ENCODE measurements around the gene CORIN.
A peak's percentile ranks its signal among the peaks of the same experiment; 100 is the strongest.

CORIN gene

GRCh38 chr4:47837908-47838294 lies at the start of gene CORIN:
CORIN (minus strand) TSS chr4:47838067; CDS start chr4:47837949, 118 bp downstream.
- no peak for DNase-seq

DNA sequence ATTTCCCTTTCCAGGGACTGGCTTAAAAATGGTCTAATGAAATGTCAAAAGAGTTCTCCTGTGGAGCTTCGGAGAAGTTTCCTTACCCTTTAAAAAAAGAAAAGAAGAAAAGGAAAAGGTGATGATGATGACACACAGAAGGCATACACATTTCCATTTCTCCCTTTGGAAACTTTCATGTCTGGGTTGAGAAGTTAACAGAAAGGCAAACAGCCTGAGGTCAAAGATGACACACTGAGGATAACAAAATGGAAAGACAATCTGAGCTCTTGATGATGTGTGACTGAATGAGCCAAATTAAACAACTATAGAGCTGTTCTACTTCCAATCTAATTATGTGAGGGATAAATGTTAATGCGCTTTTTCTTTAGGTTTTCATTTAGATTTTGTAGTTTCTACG lies 44.4 kb upstream of the CORIN start:
- DNase-seq: no peak

DNA sequence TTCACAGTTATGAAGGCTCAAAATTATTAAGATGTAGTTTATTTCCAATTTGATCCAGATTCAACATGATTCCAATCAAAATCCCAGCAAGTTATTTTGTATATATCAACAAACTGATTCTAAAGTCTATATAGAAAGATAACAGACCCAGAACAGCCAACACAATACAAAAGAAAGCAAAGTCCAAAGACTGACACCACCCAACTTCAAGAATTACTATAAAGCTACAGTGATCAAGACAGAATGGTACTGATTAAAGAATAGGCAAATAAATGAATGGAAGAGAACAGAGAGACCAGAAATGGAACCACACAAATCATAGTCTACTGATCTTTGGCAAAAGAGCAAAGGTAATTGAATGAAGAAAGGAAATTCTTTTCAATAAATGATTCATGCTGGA lies 41.6 kb upstream of the CORIN start:
- no peak for DNase-seq

DNA sequence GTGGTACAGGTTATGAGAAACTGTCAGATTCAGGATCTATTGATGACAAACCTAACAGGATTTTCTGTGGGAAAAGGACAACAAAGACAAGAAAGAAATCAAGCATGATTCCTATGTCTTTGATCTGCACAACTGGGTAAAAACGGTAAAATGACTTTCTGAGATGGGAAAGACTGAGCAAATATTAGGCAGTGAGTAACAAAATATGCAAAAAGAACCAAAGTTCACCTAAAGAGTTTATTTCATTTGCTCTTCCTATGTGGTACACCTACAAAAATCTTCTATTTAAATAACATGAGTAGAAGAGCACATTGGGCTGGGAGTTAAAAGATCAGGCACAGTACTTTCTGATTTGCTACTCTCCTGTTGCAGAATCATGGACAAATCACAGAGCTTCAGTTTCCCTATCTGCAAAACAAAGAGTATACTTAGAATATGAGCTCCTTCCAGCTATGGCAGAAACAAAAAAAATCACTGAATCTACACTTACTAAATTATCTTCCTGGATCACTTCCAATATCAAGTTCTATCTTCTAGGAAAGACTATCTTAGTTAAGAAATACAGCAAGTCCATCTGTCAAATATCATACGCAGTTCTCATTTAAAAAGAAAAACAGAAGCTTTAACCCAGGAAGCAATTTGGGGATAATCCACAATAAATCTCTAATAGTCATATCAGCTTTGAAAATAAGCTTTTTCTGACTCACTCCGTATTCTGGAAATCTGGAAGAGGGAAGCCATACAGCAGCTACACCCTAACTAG lies 39.1 kb upstream of the CORIN start:
- DNase-seq: no peak

DNA sequence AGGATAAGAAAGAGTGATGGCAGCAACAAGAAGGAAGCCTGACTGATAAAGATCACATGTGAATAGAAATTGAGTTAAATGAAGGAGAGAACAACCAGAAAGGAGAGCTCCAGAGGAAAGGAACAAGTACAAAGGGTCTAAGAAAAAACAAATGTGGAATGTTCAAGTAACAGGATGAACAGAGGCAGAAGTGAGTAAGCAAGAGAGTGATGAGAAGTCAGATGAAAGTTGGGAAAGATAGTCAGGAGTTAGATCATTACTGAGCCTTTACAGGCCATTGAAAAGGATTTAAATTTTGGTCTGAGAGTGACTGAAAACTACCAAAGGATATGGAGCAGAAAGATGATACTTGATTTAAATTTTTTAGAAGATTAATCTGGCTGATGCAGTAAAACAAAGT lies 38.4 kb upstream of the CORIN start:
- DNase-seq: no peak

DNA sequence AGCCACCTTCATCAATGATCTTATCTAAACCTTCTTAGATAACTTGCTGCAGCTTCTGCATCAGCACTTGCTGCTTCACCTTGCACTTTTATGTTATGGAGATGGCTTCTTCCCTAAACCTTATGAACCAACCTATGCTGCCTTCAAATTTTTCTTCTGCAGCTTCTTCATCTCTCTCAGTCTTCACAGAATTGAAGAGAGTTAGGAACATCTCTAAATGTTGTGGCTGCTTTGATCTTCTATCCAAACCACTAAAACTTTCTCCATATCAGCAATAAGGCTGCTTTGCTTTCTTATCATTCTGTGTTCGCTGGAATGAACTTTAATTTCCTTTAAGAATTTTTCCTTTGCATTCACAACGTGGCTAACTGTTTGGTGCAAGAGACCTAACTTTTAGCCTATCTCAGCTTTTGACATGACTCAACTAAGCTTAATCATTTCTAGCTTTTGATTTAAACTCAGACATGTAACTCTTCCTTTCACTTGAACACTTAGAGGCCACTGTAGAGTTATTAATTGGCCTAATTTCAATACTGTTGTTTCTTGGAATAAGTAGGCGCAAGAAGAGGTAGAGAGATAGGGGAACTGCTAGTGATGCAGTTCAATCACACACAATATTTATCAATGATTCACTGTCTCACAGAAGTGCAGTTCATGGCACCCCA lies 36.1 kb upstream of the CORIN start:
- no peak for DNase-seq

- DNase-seq: no peak
Observed at GRCh38 chr4:47863486-47863885, 25.6 kb upstream of the CORIN start.

DNA sequence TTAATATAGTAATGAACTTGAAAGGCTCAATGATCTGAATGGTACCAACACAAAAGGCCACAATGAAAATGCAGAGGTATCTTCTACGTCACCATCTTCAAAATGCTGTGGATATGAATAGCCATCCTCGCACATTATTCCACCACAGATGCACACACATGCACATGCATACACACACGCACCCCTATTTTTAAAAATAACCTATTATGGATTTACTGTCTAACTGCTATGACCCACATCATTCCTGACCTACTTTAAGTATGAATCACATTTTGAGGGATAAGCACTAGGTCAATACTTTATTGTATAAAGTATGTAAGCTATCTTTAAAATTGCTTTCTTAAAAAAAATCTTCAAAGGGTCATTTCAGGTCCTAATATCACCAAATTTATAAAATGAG lies 24.4 kb upstream of the CORIN start:
- DNase-seq: no peak

- DNase-seq: no peak
Observed at GRCh38 chr4:47860305-47860704, 22.4 kb upstream of the CORIN start.

DNA sequence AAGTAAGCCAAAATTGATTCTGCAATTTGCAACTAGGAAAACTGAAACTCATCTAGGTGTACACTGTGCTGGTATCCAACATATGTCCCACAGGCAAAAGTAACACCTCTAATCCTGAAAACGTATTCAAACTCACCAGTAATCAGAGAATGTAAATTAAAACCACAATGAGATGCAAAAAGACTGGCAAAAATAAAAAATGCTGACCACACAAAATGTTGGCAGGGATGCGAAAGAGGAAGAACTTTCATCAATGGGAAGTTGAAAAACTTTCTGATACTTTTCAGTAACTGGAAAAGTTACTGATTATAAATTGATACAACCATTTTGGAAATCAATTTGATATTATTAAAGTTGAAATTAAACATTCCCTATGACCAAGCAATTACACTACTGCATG lies 20.1 kb upstream of the CORIN start:
- no peak for DNase-seq

DNA sequence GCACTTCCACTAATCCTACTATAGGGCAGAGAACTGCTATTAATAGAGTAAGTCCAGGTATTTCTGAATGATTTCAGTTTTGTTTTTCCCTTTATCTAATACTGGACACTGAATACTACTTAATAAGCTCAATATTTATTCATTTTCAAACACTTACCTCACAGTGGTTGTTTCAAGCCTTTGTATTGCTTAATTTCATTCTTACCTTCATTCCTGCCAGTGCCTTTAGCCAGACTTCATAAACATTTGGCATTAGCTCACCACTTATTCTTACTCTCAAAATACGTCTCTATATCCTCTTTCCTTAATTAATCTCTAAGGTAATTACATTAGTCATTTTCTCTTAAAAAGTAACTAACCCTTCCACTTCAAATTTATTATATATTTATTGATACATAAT lies 18.8 kb upstream of the CORIN start:
- DNase-seq: no peak

DNA sequence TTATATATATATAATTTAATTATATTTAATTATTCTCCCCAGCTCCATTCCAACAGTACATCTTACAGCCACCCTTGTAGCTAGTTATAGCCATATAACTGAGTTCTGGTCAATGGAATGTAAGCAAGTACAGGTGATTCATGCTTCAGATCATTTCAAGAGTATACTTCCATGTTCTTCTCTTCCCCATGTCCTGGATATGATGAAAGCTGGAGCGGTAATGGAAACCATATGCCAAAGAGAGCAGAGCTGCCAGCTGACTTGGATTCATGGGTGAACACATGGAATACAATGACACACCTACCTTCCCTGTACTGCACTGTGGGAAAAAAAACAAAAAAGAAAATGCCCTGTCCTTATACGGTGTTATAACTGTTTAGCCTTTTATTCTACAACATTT lies 17.5 kb upstream of the CORIN start:
- DNase-seq: no peak

DNA sequence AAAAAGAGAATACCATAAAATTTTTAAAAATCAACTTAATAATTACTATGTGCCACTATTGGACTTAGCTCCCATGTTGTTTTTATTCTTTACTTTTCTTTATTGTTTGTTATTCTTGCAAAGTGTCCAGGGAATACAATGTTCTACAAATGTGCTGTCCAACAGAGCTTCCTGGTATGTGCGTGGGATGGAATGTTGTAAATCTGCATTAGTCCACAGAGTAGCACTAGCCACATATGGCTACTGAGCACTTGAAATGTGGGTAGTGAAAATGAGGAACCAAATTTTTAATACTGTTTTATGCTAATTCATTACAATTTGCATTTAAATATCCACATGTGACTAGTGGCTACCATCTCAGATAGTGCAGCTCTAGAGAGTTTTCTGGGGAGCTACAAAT lies 14.3 kb upstream of the CORIN start:
- DNase-seq: no peak

DNA sequence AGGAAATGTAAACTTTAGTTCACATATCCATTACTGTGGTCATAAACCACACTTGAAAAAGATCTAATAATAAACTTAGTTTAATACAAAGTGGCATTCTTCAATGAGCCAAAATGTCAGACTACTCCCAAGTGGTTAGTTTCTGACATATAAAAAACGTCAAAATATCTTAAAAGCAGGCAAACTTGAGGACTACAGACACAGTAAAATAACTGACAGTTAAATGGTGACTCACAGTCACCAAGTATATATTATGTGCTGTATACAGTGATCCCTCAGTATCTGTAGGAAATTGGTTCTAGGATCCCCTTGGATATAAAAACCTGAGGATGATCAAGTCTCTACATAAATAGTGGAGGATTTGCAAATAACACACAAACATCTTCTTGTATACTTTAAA lies 11.6 kb upstream of the CORIN start:
- no peak for DNase-seq

- DNase-seq: no peak
Observed at GRCh38 chr4:47848041-47848440, 10.2 kb upstream of the CORIN start.

GRCh38 chr4:47842985-47843384 lies 5.1 kb upstream of the CORIN start:
- no peak for DNase-seq

DNA sequence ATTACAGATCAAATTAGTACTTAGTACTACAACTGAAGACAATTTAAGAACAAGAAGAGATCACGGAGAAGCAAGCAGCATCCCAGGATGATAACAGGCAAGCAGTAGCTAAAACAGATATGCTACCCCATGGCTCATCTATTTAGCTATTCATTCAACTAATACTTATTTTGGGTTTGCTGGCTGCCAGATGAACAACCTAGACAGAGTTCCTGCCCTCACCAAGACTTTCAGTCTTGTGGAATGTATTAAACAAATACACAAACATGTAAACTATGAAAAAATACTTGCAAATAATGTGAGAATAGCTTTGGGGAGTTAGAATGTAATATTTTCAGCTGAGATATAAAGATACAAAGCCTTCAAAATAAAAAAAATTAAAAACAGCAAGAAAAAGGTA lies 2.4 kb upstream of the CORIN start:
- no peak for DNase-seq

GRCh38 chr4:47839259-47839658 lies 1.4 kb upstream of the CORIN start:
- DNase-seq: no peak

GRCh38 chr4:47838445-47838844 lies 578 bp upstream of the CORIN start:
- DNase-seq: no peak

DNA sequence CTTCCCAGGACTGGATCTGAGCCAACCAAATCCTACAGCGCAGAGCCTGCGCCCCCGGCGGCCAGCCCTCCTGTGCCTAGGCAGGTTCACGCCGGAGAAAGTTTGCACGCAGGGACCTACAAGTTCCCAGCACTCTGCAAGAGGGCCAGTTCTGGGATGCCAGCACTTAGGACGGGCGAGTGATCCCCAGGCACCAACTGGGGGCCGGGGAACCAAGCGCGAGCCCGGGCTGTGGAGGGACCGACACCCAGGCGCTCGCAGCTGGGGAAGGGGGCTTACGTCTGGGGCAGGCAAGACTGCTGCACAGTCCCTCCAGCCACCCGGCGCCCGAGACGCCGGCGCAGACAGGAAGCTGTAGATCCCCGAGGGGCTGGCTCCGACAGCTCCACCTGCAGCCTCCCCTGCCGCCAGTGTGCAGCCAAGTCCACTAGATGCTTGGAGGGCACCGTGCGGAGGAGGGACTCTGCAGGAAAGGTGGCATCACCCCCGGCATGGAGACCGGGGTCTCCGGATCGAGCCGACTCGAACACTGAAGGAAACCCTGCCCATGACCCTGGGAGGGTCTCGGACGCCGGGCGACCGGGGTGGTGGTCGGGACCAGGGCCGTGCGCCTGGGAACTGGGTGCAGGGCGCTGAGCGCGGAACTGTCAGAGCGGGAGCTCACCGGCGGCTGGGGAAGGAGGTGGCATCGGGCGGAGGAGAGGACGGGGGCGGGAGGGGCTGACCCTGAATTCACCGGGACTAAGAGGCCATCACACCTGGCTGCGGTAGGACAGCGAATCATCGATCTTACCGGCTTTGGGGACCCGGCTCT lies 566 bp downstream of the CORIN start:
- peak; percentile 90 for DNase-seq

- DNase-seq: peak; percentile 95
Observed at GRCh38 chr4:47836641-47837093, 1.2 kb downstream of the CORIN start.

GRCh38 chr4:47835494-47835893 lies 2.4 kb downstream of the CORIN start:
- DNase-seq: no peak

GRCh38 chr4:47831026-47831679 lies 6.7 kb downstream of the CORIN start:
- DNase-seq: no peak

Data from islet precursor cell (in vitro differentiated cells).